Endothelial cell of umbilical vein (primary cell): ENCODE measurements around the gene GRIA4. TPM values are rescaled to one million over a fixed set of nuclear protein-coding genes. Genes with fewer than 3 reads are reported as not detected.
A peak's percentile ranks its signal among the peaks of the same experiment; 100 is the strongest.

Experiments used
- BruUV-seq: library from RNA; stranded (reverse); fragments of 400-500 nt; replicated peaks from 2 replicates; lab custom pipeline; 2021; lab: Mats Ljungman, UMichigan
- CTCF ChIA-PET: fragments of 300-600, 350-600 bp; sonication (Branson Sonifier 250); formaldehyde crosslinking; loops from one replicate; lab custom pipeline; 2021; ENCODE audit warnings: antibody characterized with exemption, inconsistent platforms; lab: Charles Lee
- POLR2A ChIA-PET: fragments of 300-600, 350-600 bp; sonication (Branson Sonifier 250); formaldehyde crosslinking; loops from one replicate; lab custom pipeline; 2021; ENCODE audit warnings: antibody characterized with exemption, inconsistent platforms; lab: Charles Lee
- DNase-seq: peaks from one replicate; pipeline ENCODE4 v3.0.0-alpha.2; 2011; ENCODE audit warnings: low read depth, low spot score
- FAIRE-seq: peaks from 2 replicates; lab custom pipeline; 2011; peaks lifted over from hg19 to GRCh38; lab: Jason Lieb, UNC
- H2AFZ ChIP-seq: 2 replicates; pipeline ENCODE4 v1.6.0; 2012; ENCODE audit warnings: low read depth, low read length, control low read depth, inconsistent platforms
- H3K27ac ChIP-seq: 2 replicates; pipeline ENCODE4 v1.5.1; 2011; ENCODE audit warnings: low read depth, mild to moderate bottlenecking, control low read depth, low read length, moderate library complexity; ENCODE audit not compliant: insufficient read depth
- H3K27me3 ChIP-seq, 2 experiments: 2 replicates each; pipeline versions ENCODE4 v1.6.0 to v1.6.1; 2011; ENCODE audit warnings: low read length in 2 of 2, mixed read lengths in 1 of 2; ENCODE audit not compliant: control insufficient read depth in 2 of 2, insufficient read depth in 2 of 2
- H3K36me3 ChIP-seq, 2 experiments: 2 replicates in 1 of 2; 3 replicates in 1 of 2; pipeline ENCODE4 v1.5.1; 2011; ENCODE audit warnings: low read length in 2 of 2, mild to moderate bottlenecking in 1 of 2, moderate library complexity in 1 of 2; ENCODE audit not compliant: control insufficient read depth in 2 of 2, insufficient read depth in 2 of 2; ENCODE audit errors: extremely low read depth in 1 of 2
- H3K4me1 ChIP-seq: 3 replicates; pipeline ENCODE4 v1.5.1; 2011; ENCODE audit warnings: mild to moderate bottlenecking, low read length; ENCODE audit not compliant: control insufficient read depth, insufficient read depth; ENCODE audit errors: extremely low read depth
- H3K4me2 ChIP-seq: 2 replicates; pipeline ENCODE4 v1.6.1; 2011; ENCODE audit warnings: low read length, control low read depth, mixed read lengths; ENCODE audit not compliant: insufficient read depth
- H3K4me3 ChIP-seq, 3 experiments: fragments of 200-600 bp in 1 of 3; sonication (generic), shearing (Covaris generic) in 1 of 3; replicated peaks in 1 of 3; 2 replicates each; pipeline ENCODE4 v1.5.1; 2011 to 2016; ENCODE audit warnings: control low read depth in 3 of 3, low read length in 3 of 3, mild to moderate bottlenecking in 2 of 3, inconsistent platforms in 1 of 3, low read depth in 1 of 3, moderate library complexity in 1 of 3; ENCODE audit not compliant: insufficient read depth in 1 of 3
- H3K79me2 ChIP-seq: 2 replicates; pipeline ENCODE4 v1.6.0; 2012; ENCODE audit warnings: low read length, inconsistent platforms; ENCODE audit not compliant: control insufficient read depth, insufficient read depth
- H3K9ac ChIP-seq: replicated peaks from 2 replicates; pipeline ENCODE3; 2011; ENCODE audit warnings: low read length, control low read depth; ENCODE audit not compliant: insufficient read depth; ENCODE audit errors: extremely low read depth
- H3K9me1 ChIP-seq: replicated peaks from 3 replicates; pipeline ENCODE4 v1.6.0; 2011; ENCODE audit warnings: mild to moderate bottlenecking, low read length; ENCODE audit not compliant: control insufficient read depth, insufficient read depth; ENCODE audit errors: extremely low read depth
- H3K9me3 ChIP-seq: replicated peaks from 2 replicates; pipeline ENCODE4 v1.5.1; 2012; ENCODE audit warnings: low read length, inconsistent platforms; ENCODE audit not compliant: control insufficient read depth, insufficient read depth
- H4K20me1 ChIP-seq: replicated peaks from 2 replicates; pipeline ENCODE3; 2011; ENCODE audit warnings: mild to moderate bottlenecking, low read length; ENCODE audit not compliant: control insufficient read depth, insufficient read depth; ENCODE audit errors: extremely low read depth
- EZH2 ChIP-seq: IDR thresholded peaks from 2 replicates; pipeline ENCODE4 v1.6.1; 2012; ENCODE audit warnings: borderline replicate concordance, low read depth, mild to moderate bottlenecking, moderate library complexity, low read length, inconsistent platforms; ENCODE audit not compliant: severe bottlenecking
- FOS ChIP-seq: IDR thresholded peaks from 2 replicates; pipeline ENCODE4 v1.6.1; 2011; ENCODE audit warnings: mild to moderate bottlenecking, low read length, moderate library complexity, borderline replicate concordance; ENCODE audit not compliant: insufficient read depth
- GATA2 ChIP-seq: IDR thresholded peaks from 2 replicates; pipeline ENCODE4 v1.7.0; 2011; ENCODE audit warnings: low read depth, mild to moderate bottlenecking, moderate library complexity, mixed read lengths, low read length; ENCODE audit not compliant: insufficient read length, insufficient read depth
- JUN ChIP-seq: IDR thresholded peaks from 2 replicates; pipeline ENCODE4 v1.6.1; 2011; ENCODE audit warnings: borderline replicate concordance, low read depth; ENCODE audit not compliant: insufficient read length, insufficient read depth
- MYC ChIP-seq: IDR thresholded peaks from one replicate; pipeline ENCODE4 v1.6.1; 2011; ENCODE audit warnings: mild to moderate bottlenecking, low read depth, low read length
- POLR2A ChIP-seq: IDR thresholded peaks from 2 replicates; pipeline ENCODE4 v1.6.1; 2012; ENCODE audit warnings: low read depth, mild to moderate bottlenecking, control low read depth, low read length
- POLR2AphosphoS5 ChIP-seq: IDR thresholded peaks from 2 replicates; pipeline ENCODE4 v1.6.1; 2012; ENCODE audit warnings: low read depth, mild to moderate bottlenecking, control low read depth, low read length, moderate library complexity; ENCODE audit not compliant: insufficient read depth
- dilution Hi-C: fragments of 300-500 bp; cut with MboI; formaldehyde crosslinking; loops from one replicate; pipeline ENCODE4 v1.15.0; 2019; ENCODE audit warnings: low sequenced_read_pairs; ENCODE audit not compliant: extremely low pct_ligation_motif_present
- intact Hi-C: fragments of 100-400 bp; cut with micrococcal nuclease; formaldehyde crosslinking; loops from one replicate; pipeline ENCODE4 v1.10.0; 2022
- polyA plus RNA-seq, 4 experiments: library from polyadenylated mRNA; depleted of rRNA in 3 of 4; stranded (reverse) in 3 of 4; unstranded in 1 of 4; fragments of >200 nt; gene quantifications; 2 replicates each; pipeline versions ENCODE4 v1.2.1 to v1.2.3, GENCODE V29; 2011 to 2012; ENCODE audit warnings: missing spikeins in 1 of 4
- total RNA-seq: library from RNA; stranded (reverse); gene quantifications from 2 replicates; pipeline ENCODE4 v1.2.3, GENCODE V29; 2021
- TF ChIP-seq, protein P1 (sequence below): IDR thresholded peaks from 2 replicates; pipeline ENCODE4 v1.6.1; 2011; ENCODE audit not compliant: insufficient read depth, insufficient read length
- TF ChIP-seq, protein P2 (sequence below), 2 donors: IDR thresholded peaks; 1 replicate in 1 of 2; 2 replicates in 1 of 2; pipeline ENCODE4 v1.5.1; 2011; ENCODE audit warnings: low read length in 2 of 2, mild to moderate bottlenecking in 2 of 2, moderate library complexity in 2 of 2, control low read depth in 1 of 2, inconsistent platforms in 1 of 2, low read depth in 1 of 2; ENCODE audit not compliant: insufficient read depth in 1 of 2; ENCODE audit errors: extremely low read depth in 1 of 2

The GRIA4 gene
- total and polyA plus RNA-seq, 2 donors (not counting 3 experiments of a cell fraction or from before 2014, with no cell fraction given), result not detected

DNA sequence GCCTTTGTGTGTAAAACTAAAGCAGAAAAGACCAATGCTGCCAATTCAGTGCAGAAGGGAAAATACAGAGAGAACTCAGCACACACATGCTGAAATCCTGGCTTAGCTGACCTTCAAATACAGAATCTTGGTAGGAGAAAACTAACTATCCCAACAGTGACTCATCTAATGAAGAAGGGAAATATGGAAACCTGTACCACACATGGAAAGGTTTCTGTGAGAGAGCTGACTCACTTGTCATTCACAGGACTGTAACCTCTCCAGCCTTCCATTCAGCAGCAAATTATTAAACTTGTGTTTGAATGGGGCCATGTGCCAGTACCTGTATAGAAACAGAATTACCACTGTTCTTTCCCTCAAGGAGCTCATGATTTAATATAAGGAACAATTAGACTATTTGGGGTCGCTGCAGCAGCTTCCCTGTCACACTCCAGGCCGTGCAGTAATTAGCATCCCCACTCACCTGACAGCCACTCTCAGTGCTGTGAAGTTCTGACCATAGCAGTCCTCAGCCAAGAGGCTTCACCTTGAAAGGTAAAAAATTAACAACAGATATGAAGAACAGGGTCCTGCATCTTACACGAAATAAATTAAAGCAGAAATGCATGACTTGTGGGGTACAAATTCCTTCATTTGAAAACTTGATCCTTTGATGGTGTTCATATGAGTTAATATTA lies 358.3 kb downstream of the GRIA4 start:
- no peak overlapping the region for H3K9ac ChIP-seq
- no peaks in the 10 kb centered on the region for H3K79me2 ChIP-seq
- no peaks in the 10 kb centered on the region for H4K20me1 ChIP-seq
- intact Hi-C loops (no loop called here), dilution Hi-C loops (no loop called here)
- CTCF ChIA-PET, result no interaction called here
- DNase-seq (no peak), FAIRE-seq (peak; percentile 76)
- POLR2A ChIA-PET, result no interaction called here
- H3K4me2 ChIP-seq, result no peak overlapping the region
- no peak for TF ChIP-seq JUN
- TF ChIP-seq FOS, result peak; percentile 38
- TF ChIP-seq POLR2AphosphoS5, result no peak
- no peak overlapping the region for H2AFZ ChIP-seq
- no peaks in the 10 kb centered on the region for H3K27me3 ChIP-seq
- no peaks in the 10 kb centered on the region for H3K9me1 ChIP-seq
- no peaks in the 10 kb centered on the region for H3K4me1 ChIP-seq
- no peak overlapping the region for H3K4me3 ChIP-seq
- no peaks in the 10 kb centered on the region for H3K9me3 ChIP-seq
- no peaks in the 10 kb centered on the region for H3K36me3 ChIP-seq
- no peak overlapping the region for H3K27ac ChIP-seq
- BruUV-seq, result no TSS peak

DNA sequence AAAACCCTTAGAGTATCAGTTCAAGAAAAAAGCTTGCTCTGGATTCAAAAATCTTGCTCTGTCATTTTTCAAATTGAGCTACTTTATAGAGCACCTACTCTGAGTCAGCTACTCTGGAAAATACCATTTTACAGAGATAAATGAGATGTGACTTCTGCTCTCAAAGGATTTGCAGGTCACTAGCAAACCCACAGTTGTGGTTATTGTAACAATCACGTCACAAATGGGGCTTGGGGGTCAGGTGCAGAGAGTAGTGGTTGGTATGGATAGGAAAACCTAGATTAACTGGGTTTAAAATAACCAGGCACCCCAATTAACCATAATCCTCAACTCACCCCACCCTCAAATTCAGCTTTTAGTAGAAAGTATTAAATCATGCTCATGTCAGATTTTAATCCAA lies 359.9 kb downstream of the GRIA4 start:
- no peak for TF ChIP-seq EZH2
- no peak for TF ChIP-seq JUN
- no peak for TF ChIP-seq POLR2A
- TF ChIP-seq FOS, result no peak
- TF ChIP-seq MYC, result no peak
- no peak for TF ChIP-seq POLR2AphosphoS5
- TF ChIP-seq, protein P1, sequence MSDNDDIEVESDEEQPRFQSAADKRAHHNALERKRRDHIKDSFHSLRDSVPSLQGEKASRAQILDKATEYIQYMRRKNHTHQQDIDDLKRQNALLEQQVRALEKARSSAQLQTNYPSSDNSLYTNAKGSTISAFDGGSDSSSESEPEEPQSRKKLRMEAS, result no peak
- no peak for TF ChIP-seq GATA2
- TF ChIP-seq, protein P2, sequence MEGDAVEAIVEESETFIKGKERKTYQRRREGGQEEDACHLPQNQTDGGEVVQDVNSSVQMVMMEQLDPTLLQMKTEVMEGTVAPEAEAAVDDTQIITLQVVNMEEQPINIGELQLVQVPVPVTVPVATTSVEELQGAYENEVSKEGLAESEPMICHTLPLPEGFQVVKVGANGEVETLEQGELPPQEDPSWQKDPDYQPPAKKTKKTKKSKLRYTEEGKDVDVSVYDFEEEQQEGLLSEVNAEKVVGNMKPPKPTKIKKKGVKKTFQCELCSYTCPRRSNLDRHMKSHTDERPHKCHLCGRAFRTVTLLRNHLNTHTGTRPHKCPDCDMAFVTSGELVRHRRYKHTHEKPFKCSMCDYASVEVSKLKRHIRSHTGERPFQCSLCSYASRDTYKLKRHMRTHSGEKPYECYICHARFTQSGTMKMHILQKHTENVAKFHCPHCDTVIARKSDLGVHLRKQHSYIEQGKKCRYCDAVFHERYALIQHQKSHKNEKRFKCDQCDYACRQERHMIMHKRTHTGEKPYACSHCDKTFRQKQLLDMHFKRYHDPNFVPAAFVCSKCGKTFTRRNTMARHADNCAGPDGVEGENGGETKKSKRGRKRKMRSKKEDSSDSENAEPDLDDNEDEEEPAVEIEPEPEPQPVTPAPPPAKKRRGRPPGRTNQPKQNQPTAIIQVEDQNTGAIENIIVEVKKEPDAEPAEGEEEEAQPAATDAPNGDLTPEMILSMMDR (IDR thresholded peaks at IDR 0.05; ENCODE audit: extremely low read depth in 1 of 2, insufficient read depth in 1 of 2, low read depth in 1 of 2, low read length in 2 of 2), result no peak
- Histone ChIP-seq H3K79me2 (no peaks in the 10 kb centered on the region), H3K4me1 (no peaks in the 10 kb centered on the region), H2AFZ (no peak overlapping the region), H3K9me3 (no peaks in the 10 kb centered on the region), H4K20me1 (no peaks in the 10 kb centered on the region), H3K27me3 (no peaks in the 10 kb centered on the region), H3K9ac (no peak overlapping the region), H3K4me3 (no peak overlapping the region), H3K9me1 (no peaks in the 10 kb centered on the region), H3K36me3 (no peaks in the 10 kb centered on the region), H3K4me2 (no peak overlapping the region), H3K27ac (no peak overlapping the region)
- BruUV-seq, result no TSS peak
- DNase-seq (no peak), FAIRE-seq (no peak)
- dilution Hi-C loops, result no loop called here
- intact Hi-C loops, result no loop called here
- CTCF ChIA-PET, result no interaction called here
- POLR2A ChIA-PET, result interaction anchor here (0.7 kb wide), 1 partner anchor 17 kb away, joined by 3 read pairs; no protein-coding TSS in a partner anchor
